NCI-H2171 treated with DMSO at 0.1 percent for 48 hours (cell line): ENCODE data around the gene DDC.
"Not testable (repeated sequence)": the region's sequence is repeated elsewhere in the genome, so short reads cannot be mapped to it uniquely, and the experiment has no call there.

Experiments
- DNase-seq: peaks from one replicate; lab custom pipeline; 2025; lab: John Stamatoyannopoulos, UW

Gene DDC

DNA sequence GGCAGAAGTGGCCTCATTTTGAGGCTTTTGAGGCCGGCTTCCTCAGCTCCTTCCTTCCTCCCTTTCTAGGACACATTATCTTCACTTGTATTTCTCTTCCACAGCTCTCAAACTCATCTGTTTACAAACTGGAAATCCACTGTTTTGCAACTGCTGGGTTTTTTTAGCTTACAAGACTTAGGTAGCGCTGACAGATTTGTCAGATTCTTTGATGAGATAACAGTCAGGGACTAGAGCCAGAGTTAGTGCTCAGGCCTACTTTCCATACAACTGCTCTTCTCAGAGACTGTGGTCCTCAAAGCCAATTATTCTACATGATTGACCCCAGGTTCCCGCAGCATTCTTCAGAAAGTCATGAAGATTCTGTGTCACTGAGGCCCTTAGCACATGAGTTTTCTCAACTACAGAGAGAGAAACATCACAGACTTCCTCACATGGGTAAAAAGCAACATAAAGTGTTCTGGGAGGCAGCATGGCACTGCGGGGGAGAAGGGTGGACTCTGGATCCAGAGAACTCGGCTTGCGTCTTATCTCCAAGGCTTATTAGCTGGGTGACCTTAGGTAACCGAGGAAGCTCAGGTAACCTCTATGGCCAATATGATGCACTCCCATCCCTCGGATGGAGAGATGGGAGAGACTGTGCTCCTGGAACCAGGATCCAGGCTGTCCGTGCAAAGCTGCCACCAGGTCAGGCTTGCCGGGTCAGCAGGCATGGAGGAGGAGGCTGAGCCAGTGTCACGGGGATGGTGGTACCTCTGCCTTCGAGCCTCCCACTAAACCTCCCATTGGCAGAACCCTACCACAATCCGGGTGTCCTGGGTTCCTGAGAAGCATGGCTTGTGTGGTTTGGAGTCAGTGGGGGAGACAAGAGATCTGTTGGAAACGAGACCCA, 10.5 kb downstream of the DDC start:
- DNase-seq = no peak

DNA sequence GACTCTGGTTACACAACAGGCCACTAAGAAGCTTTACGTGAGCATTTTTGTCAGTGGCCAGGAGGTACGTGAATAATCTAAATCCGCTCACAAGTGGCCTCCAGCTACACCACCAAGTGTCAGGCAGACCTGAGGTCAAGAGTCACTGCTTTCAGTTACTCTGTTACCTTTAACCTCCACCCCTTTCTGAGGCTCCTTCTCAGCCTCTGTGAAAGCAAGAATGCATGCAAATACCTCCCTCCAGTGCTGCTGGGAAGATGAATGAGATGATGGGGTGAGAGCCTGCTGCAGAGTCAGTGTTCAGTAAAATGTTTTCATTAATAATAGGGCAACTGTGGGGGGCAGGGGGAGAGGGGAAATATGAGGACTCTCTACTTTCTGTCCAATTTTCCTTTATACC, 11.2 kb downstream of the DDC start:
- DNase-seq = no peak

GRCh38 chr7:50552921-50553320, 12.3 kb downstream of the DDC start:
- no peak for DNase-seq

- no peak for DNase-seq
These were observed 13.1 kb downstream of the DDC start for GRCh38 chr7:50552139-50552538.

DNA sequence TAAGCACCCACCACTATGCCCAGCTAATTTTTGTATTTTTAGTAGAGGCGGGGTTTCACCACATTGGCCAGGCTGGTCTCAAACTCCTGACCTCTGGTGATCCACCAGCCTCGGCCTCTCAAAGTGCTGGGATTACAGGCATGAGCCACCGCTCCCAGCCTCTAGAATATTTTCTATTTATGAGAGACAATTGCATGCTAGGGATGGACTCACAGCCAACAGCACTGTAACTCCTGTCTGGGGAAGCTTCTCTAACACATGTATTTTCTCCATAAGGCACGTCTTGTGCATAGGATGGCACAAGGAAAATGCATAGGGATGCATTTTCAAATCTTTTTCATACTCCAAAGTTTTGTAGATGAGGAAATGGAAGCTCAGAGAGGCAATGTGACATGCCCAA, 19.6 kb downstream of the DDC start:
- not testable (repeated sequence) for DNase-seq

DNA sequence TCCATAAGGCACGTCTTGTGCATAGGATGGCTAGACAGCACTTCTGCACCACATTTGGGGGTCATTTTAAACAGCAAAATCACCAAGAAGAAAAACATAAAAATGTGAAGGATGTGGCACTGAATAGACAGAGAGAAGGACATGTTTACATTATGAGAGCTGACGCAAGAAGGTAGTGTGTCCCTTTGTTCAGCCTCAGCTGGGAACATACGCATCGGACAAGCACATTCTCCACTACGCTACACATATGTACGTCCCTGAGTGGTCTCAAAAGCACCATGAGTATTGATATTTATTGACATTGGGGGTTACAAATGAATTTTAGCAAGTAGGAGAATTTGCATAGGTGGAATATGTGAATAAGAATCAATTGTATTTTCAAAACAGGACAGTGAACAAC, 20.2 kb downstream of the DDC start:
- no peak for DNase-seq

GRCh38 chr7:50543776-50544442, 21.3 kb downstream of the DDC start:
- no peak for DNase-seq

GRCh38 chr7:50542132-50542531, 23.1 kb downstream of the DDC start:
- no peak for DNase-seq

GRCh38 chr7:50540785-50541579, 24.2 kb downstream of the DDC start:
- no peak for DNase-seq

DNA sequence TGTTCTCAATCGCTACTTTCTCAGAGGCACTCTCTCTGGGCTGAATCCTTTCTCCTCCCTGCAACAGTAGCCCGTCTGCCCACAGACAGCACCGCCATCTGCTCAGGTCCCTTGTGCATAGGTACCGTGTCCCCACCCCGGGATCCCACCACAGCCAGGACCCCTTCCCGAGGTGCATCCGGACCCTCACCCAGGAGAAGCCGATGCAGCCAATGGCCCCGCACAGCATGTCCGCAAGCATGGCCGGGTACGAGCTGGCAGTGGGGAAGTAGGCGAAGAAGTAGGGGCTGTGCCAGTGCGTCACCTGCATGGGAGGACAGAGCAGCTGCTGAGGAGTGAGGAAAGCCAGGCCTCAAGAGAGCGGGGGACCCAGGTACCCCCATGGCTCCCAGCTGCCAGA, 25.5 kb downstream of the DDC start:
- no peak for DNase-seq

GRCh38 chr7:50538478-50538877, 26.7 kb downstream of the DDC start:
- no peak for DNase-seq

- no peak for DNase-seq
These were observed 27.8 kb downstream of the DDC start for GRCh38 chr7:50537417-50537816.

DNA sequence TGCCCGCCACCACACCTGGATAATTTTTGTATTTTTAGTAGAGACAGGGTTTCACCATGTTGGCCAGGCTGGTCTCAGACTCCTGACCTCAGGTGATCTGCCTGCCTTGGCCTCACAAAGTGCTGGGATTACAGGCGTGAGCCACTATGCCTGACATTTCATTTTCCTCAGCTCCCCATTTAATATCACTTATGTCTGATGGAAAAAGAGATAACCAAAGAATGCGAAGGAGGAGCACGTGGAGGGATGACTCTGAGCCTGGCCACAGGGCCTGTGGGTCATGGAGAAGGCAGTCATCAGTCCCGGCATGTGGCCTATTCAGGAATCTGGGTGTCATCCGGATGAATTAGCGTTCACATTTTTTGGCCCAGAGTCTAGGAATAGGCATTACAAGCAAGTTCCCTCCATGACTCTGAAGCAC, 29.9 kb downstream of the DDC start:
- not testable (repeated sequence) for DNase-seq

- DNase-seq = peak; percentile 3
These were observed 30.4 kb downstream of the DDC start for GRCh38 chr7:50534690-50535290.

DNA sequence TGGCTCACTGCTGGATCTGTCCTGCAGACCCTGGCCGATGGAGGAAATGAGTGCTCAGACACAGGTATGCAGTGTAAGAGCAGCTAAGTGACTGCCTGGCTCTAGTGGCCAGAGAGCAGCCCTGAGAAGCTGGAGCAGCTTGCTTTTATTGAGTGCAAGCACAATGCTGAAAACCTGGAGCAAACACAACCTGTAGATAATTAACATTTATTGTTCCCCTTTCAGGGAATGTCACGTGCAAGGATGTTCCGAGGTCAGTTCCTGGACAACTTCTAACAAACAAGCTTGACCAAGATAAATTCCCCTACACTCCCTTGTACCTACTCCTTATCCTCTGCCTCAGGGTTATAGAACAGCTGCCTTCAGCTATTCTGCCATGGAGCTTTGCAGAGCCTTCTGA, 31.3 kb downstream of the DDC start:
- DNase-seq = no peak

DNA sequence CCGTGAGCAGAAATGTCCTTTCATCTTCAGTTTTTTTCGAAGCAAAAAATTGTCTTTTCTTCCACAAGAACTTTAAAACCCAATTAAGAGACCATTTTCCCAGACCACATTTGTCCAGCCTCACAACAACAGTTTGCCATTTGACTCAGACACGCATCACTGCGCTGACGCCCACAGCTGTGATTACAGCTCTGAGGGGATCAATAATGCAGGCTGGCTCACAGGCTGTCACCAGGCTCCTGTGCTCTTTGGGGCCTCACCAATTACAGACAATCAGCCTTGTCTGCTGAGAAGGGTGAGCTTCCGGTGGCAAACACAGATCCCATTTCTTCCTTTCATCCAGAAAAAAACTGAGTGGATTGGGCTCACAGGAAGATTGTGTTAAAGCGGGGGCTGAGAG, 33.3 kb downstream of the DDC start:
- peak; percentile 90 for DNase-seq

GRCh38 chr7:50531401-50531911, 33.7 kb downstream of the DDC start:
- peak; percentile 90 for DNase-seq

DNA sequence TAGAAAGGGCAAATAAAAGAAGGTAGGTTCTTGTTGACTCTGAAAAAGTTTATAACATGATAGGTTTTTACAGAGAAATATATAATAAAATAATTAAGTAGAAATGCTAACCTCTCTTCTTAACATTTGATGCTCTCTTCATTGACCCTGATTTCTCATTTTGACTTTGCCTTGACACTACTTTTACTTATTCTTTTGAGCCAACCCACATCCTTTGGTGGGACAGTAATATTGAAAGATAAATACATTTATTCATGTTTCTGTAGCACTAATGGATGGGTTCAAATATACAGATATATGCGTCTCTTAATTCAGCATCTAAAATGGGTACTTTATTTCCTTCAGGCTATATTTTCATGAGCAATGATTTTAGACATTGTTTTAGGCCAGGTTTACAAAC, 34.4 kb downstream of the DDC start:
- DNase-seq = no peak

- no peak for DNase-seq
These were observed 35.9 kb downstream of the DDC start for GRCh38 chr7:50529093-50529862.

DNA sequence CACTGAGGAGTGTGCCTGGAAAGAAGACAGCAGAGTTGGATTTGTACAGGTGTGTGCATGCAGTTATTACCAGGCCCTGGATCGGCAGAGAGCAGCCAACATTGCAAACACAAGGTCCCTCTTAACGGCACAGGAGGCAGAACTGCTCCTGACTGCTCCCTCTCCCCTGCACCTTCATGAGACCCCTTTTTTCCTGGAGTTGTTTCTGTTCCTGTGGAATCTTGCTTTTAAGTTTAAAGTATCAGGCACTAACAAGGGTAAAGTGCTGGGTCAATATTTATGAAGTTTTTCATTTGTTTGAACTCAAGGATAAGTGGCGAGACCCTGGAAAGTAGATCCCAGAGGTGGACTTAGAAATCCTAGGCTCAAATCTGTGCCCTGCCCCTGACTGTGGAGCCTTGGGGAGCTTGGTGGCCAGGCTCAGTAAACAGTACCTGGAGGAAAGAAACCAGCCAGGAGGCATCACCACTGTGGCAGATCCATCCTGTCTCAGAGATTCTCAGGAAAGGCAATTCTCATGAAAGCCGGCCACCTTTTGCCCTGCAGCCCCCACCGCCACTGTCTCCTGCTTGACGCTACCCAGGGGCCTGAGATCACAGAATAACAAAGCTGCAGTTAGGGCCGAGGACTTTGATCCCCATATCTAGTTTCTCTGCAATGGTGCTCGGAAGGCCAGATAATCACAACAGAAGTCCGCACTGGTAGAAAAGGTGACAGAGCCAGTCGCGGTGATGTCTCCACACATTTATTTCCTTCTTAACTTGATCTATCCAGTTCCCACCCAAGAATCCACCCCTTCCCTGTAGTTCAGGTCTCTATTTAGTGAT, 36.7 kb downstream of the DDC start:
- no peak for DNase-seq
